Liver (tissue), 9 donors: ENCODE measurements around the gene SCART1. TPM values are rescaled to one million over a fixed set of nuclear protein-coding genes. Genes with fewer than 3 reads are reported as not detected.

Source experiments
- DNase-seq: peaks from one replicate; pipeline ENCODE4 v3.0.0-alpha.2; 2017; ENCODE audit warnings: low spot score
- H3K27ac ChIP-seq, 2 donors: one replicate each; pipeline ENCODE4 v1.7.0; 2013; ENCODE audit warnings: inconsistent platforms in 2 of 2, low read length in 2 of 2, control low read depth in 1 of 2, low read depth in 1 of 2, mild to moderate bottlenecking in 1 of 2
- H3K27me3 ChIP-seq, 4 donors: one replicate each; pipeline versions ENCODE4 v1.6.1 to v1.7.0; 2013; ENCODE audit warnings: low read length in 3 of 4, inconsistent platforms in 1 of 4, mild to moderate bottlenecking in 1 of 4, moderate library complexity in 1 of 4; ENCODE audit not compliant: control insufficient read depth in 4 of 4, insufficient read depth in 4 of 4
- H3K36me3 ChIP-seq, 4 donors: one replicate each; pipeline versions ENCODE4 v1.6.1 to v1.7.0; 2013; ENCODE audit warnings: low read length in 3 of 4, mild to moderate bottlenecking in 3 of 4, low read depth in 1 of 4, moderate library complexity in 1 of 4; ENCODE audit not compliant: control insufficient read depth in 4 of 4, insufficient read depth in 3 of 4
- H3K4me1 ChIP-seq, 4 donors: one replicate each; pipeline versions ENCODE4 v1.6.1 to v1.7.0; 2013; ENCODE audit warnings: low read length in 3 of 4, mild to moderate bottlenecking in 3 of 4, moderate library complexity in 1 of 4; ENCODE audit not compliant: control insufficient read depth in 4 of 4, insufficient read depth in 4 of 4
- H3K4me3 ChIP-seq, 3 donors: one replicate each; pipeline versions ENCODE4 v1.6.1 to v1.7.0; 2013; ENCODE audit warnings: low read length in 3 of 3, control low read depth in 1 of 3, low read depth in 1 of 3, mild to moderate bottlenecking in 1 of 3
- H3K9ac ChIP-seq, 2 donors: one replicate each; pipeline ENCODE4 v1.7.0; 2013; ENCODE audit warnings: low read length in 2 of 2, mild to moderate bottlenecking in 2 of 2, moderate library complexity in 2 of 2, control low read depth in 1 of 2, low read depth in 1 of 2
- H3K9me3 ChIP-seq, 4 donors: one replicate each; pipeline versions ENCODE4 v1.6.1 to v1.7.0; 2013; ENCODE audit warnings: low read length in 3 of 4; ENCODE audit not compliant: control insufficient read depth in 4 of 4
- ATF3 ChIP-seq: IDR thresholded peaks from 2 replicates; pipeline ENCODE4 v1.6.1; 2016; ENCODE audit warnings: antibody characterized with exemption
- CTCF ChIP-seq: fragments of 150-350 bp; IDR thresholded peaks from 2 replicates; pipeline ENCODE4 v1.5.1; 2017; ENCODE audit warnings: improper control_type of control experiment, low read depth, low read length; ENCODE audit not compliant: missing input control
- EGR1 ChIP-seq, 2 donors: IDR thresholded peaks; 2 replicates each; pipeline ENCODE4 v1.6.1; 2016 to 2018; ENCODE audit warnings: antibody characterized with exemption in 2 of 2, low read depth in 2 of 2
- FOXA1 ChIP-seq: IDR thresholded peaks from 2 replicates; pipeline ENCODE4 v1.6.1; 2016; ENCODE audit warnings: antibody characterized with exemption
- FOXA2 ChIP-seq: IDR thresholded peaks from 2 replicates; pipeline ENCODE4 v1.6.1; 2016; ENCODE audit warnings: antibody characterized with exemption
- GABPA ChIP-seq, 2 donors: IDR thresholded peaks in 1 of 2; conservative IDR thresholded peaks in 1 of 2; 2 replicates each; pipeline ENCODE4 v1.6.1; 2016; ENCODE audit warnings: antibody characterized with exemption in 2 of 2, mild to moderate bottlenecking in 1 of 2, moderate library complexity in 1 of 2
- HNF4A ChIP-seq, 2 donors: conservative IDR thresholded peaks; 2 replicates each; pipeline ENCODE4 v1.6.1; 2016; ENCODE audit warnings: antibody characterized with exemption in 2 of 2, mild to moderate bottlenecking in 2 of 2
- HNF4G ChIP-seq: IDR thresholded peaks from 2 replicates; pipeline ENCODE4 v1.6.1; 2016; ENCODE audit warnings: antibody characterized with exemption
- JUND ChIP-seq, 2 donors: IDR thresholded peaks; 2 replicates each; pipeline ENCODE4 v1.6.1; 2016; ENCODE audit warnings: antibody characterized with exemption in 2 of 2
- MAX ChIP-seq: IDR thresholded peaks from 2 replicates; pipeline ENCODE4 v1.6.1; 2016; ENCODE audit warnings: antibody characterized with exemption
- NR2F2 ChIP-seq: IDR thresholded peaks from 2 replicates; pipeline ENCODE4 v1.6.1; 2016; ENCODE audit warnings: antibody characterized with exemption
- RAD21 ChIP-seq, 2 donors: IDR thresholded peaks; 2 replicates each; pipeline ENCODE4 v1.6.1; 2016; ENCODE audit warnings: antibody characterized with exemption in 2 of 2, mild to moderate bottlenecking in 2 of 2
- REST ChIP-seq: IDR thresholded peaks from 2 replicates; pipeline ENCODE4 v1.6.1; 2016; ENCODE audit warnings: antibody characterized with exemption, mild to moderate bottlenecking
- RXRA ChIP-seq, 2 donors: IDR thresholded peaks; 2 replicates each; pipeline ENCODE4 v1.6.1; 2017 to 2018; ENCODE audit warnings: antibody characterized with exemption in 2 of 2, mild to moderate bottlenecking in 1 of 2
- SP1 ChIP-seq: IDR thresholded peaks from 2 replicates; pipeline ENCODE4 v1.6.1; 2018; ENCODE audit warnings: antibody characterized with exemption, mild to moderate bottlenecking
- TAF1 ChIP-seq: conservative IDR thresholded peaks from 2 replicates; pipeline ENCODE4 v1.6.1; 2016; ENCODE audit warnings: antibody characterized with exemption, mild to moderate bottlenecking
- YY1 ChIP-seq: IDR thresholded peaks from 2 replicates; pipeline ENCODE4 v1.6.1; 2016; ENCODE audit warnings: antibody characterized with exemption, mild to moderate bottlenecking
- WGBS: extraction: QIAGEN DNeasy Blood & Tissue Kit; methylation state at CpG from one replicate; pipeline ENCODE4 v1.1.7; 2013; 5-methylcytosine and 5-hydroxymethylcytosine counted together
- polyA plus RNA-seq, 2 donors: library from polyadenylated mRNA; stranded (reverse) in 1 of 2; unstranded in 1 of 2; fragments of 200-250 nt in 1 of 2; fragments of >200 nt in 1 of 2; fragmentation: Nextera tagmentation in 1 of 2; extraction: Ambion mirVana in 1 of 2; gene quantifications; one replicate each; pipeline versions ENCODE4 v1.2.1 to v1.2.3, GENCODE V29; 2013 to 2015
- total RNA-seq, 2 donors: library from RNA; depleted of rRNA; stranded (reverse); fragments of >200 nt; gene quantifications; one replicate each; pipeline ENCODE4 v1.2.3, GENCODE V29; 2014
- donor health status: healthy.
- donor health status: healthy.
- donor health status: healthy.
- donor health status: healthy.
- donor health status: healthy.

SCART1 gene
- total and polyA plus RNA-seq, 4 donors: 0.32 to 1.1 (median 0.68) TPM

- Histone ChIP-seq H3K9ac (no peak overlapping the region), H3K4me3 (no peak overlapping the region), H3K36me3 (peaks cover 0 to 5% (median 2%) of the 10 kb centered on the region in 4 donors), H3K27me3 (no peaks in the 10 kb centered on the region), H3K27ac (peak overlapping the region; percentile 9 to 35), H3K4me1 (peaks cover 3 to 35% (median 21%) of the 10 kb centered on the region in 4 donors), H3K9me3 (peaks cover 0 to 5% (median 0%) of the 10 kb centered on the region in 4 donors)
- 59% methylated on average over 4 of the region's 4 CpGs for WGBS
- no peak for TF ChIP-seq FOXA1
- no peak for TF ChIP-seq REST
- TF ChIP-seq ATF3: no peak
- no peak for TF ChIP-seq EGR1 (IDR thresholded peaks at IDR 0.05; ENCODE audit: low read depth in 2 of 2)
- no peak for TF ChIP-seq NR2F2
- TF ChIP-seq CTCF: no peak
- no peak for TF ChIP-seq TAF1
- no peak for DNase-seq
Measured at GRCh38 chr10:133511408-133511807, 57.7 kb downstream of the SCART1 start.

GRCh38 chr10:133511907-133512528 is 58.3 kb downstream of the SCART1 start:
- H3K4me3 ChIP-seq: no peak overlapping the region
- no peak overlapping the region for H3K9ac ChIP-seq
- H3K9me3 ChIP-seq: peaks cover 0 to under 1% (median 0%) of the 10 kb centered on the region in 4 donors
- peaks cover 0 to 3% (median under 1%) of the 10 kb centered on the region in 4 donors for H3K36me3 ChIP-seq
- 21% methylated on average over 4 of the region's 4 CpGs for WGBS
- peak overlapping the region; percentile 22 to 64 for H3K27ac ChIP-seq
- H3K27me3 ChIP-seq: no peaks in the 10 kb centered on the region
- peaks cover 3 to 35% (median 21%) of the 10 kb centered on the region in 4 donors for H3K4me1 ChIP-seq
- no peak for DNase-seq
- peak; percentile 73 to 85 for TF ChIP-seq JUND (IDR thresholded peaks at IDR 0.05)
- peak; percentile 65 for TF ChIP-seq SP1
- peak; percentile 79 for TF ChIP-seq HNF4A (conservative IDR thresholded peaks at IDR 0.05)
- TF ChIP-seq RAD21 (IDR thresholded peaks at IDR 0.05): peak in 1 of 2 donors; percentile 18
- peak; percentile 59 to 82 for TF ChIP-seq RXRA (IDR thresholded peaks at IDR 0.05)
- peak; percentile 34 for TF ChIP-seq MAX
- TF ChIP-seq FOXA2: peak; percentile 74
- no peak for TF ChIP-seq GABPA (IDR thresholded peaks at IDR 0.05 in 1 of 2, conservative IDR thresholded peaks at IDR 0.05 in 1 of 2)
- TF ChIP-seq YY1: no peak
- peak; percentile 87 for TF ChIP-seq ATF3
- TF ChIP-seq FOXA1: no peak
- TF ChIP-seq CTCF: no peak
- TF ChIP-seq HNF4G: peak; percentile 24
- TF ChIP-seq EGR1 (IDR thresholded peaks at IDR 0.05; ENCODE audit: low read depth in 2 of 2): no peak
- no peak for TF ChIP-seq TAF1
- TF ChIP-seq NR2F2: no peak
- no peak for TF ChIP-seq REST
